Measurements from ENCODE around the gene EIF5A2.

- TF ChIP-seq POLR2A (IDR thresholded peaks at IDR 0.05) (no peak), CTCF (IDR thresholded peaks at IDR 0.05 in 4 of 5, conservative IDR thresholded peaks at IDR 0.05 in 1 of 5) (no peak)
Observed at GRCh38 chr3:170852324-170852723, 56.1 kb downstream of the EIF5A2 start.
